ENCODE results near the gene POFUT1. TPM values are rescaled to one million over a fixed set of nuclear protein-coding genes. Genes with fewer than 3 reads are reported as not detected.

Gene POFUT1
- total RNA-seq, 1 experiment from 2014 or later: 29.4 TPM

GRCh38 chr20:32227744-32228688 is 20.3 kb downstream of the POFUT1 start (continued):
- no peak for TF ChIP-seq CTCF (IDR thresholded peaks at IDR 0.05)

GRCh38 chr20:32229251-32229747 is 21.6 kb downstream of the POFUT1 start:
- Mint-ChIP-seq H3K4me3 (no peak overlapping the region), H3K36me3 (peaks cover 49% of the 10 kb centered on the region), H3K27ac (no peak overlapping the region), H3K4me1 (no peaks in the 10 kb centered on the region), H3K9me3 (no peaks in the 10 kb centered on the region), H3K27me3 (ENCODE audit: low read depth) (no peaks in the 10 kb centered on the region)
- POLR2A ChIA-PET: interaction anchor here (0.7 kb wide), 1 partner anchor 103 kb away, joined by 3 read pairs; no protein-coding TSS in a partner anchor
- CTCF ChIA-PET: no interaction called here
- DNase-seq (ENCODE audit: low spot score) (no peak), ATAC-seq (no peak)
- no peak for TF ChIP-seq ZNF219 (CRISPR knock-in tag; IDR thresholded peaks at IDR 0.05; ENCODE audit: borderline replicate concordance)
- TF ChIP-seq TP53 (CRISPR knock-in tag; IDR thresholded peaks at IDR 0.05): no peak
- no peak for TF ChIP-seq ETV6 (CRISPR knock-in tag; IDR thresholded peaks at IDR 0.05)
- no peak for TF ChIP-seq ARID4B (CRISPR knock-in tag; IDR thresholded peaks at IDR 0.05; ENCODE audit: borderline replicate concordance)
- TF ChIP-seq CDX4 (CRISPR knock-in tag; IDR thresholded peaks at IDR 0.05; ENCODE audit: borderline replicate concordance): no peak
- TF ChIP-seq ZNF416 (CRISPR knock-in tag; IDR thresholded peaks at IDR 0.05): no peak
- TF ChIP-seq ATF6 (CRISPR knock-in tag; IDR thresholded peaks at IDR 0.05): no peak
- TF ChIP-seq MXD4 (CRISPR knock-in tag; IDR thresholded peaks at IDR 0.05; ENCODE audit: borderline replicate concordance): no peak
- no peak for TF ChIP-seq ZNF532 (CRISPR knock-in tag; IDR thresholded peaks at IDR 0.05; ENCODE audit: borderline replicate concordance)
- no peak for TF ChIP-seq GRHL2 (CRISPR knock-in tag; IDR thresholded peaks at IDR 0.05; ENCODE audit: insufficient replicate concordance, severe bottlenecking)
- TF ChIP-seq AFF4 (CRISPR knock-in tag; IDR thresholded peaks at IDR 0.05; ENCODE audit: borderline replicate concordance): no peak
- no peak for TF ChIP-seq TCF7 (CRISPR knock-in tag; IDR thresholded peaks at IDR 0.05; ENCODE audit: low read depth)
- no peak for TF ChIP-seq ZBTB21 (CRISPR knock-in tag; IDR thresholded peaks at IDR 0.05; ENCODE audit: borderline replicate concordance)
- TF ChIP-seq E2F5 (CRISPR knock-in tag; IDR thresholded peaks at IDR 0.05): no peak
